Lower lobe of right lung (tissue), 2 donors: ENCODE measurements around the gene TMEM45A. TPM values are rescaled to one million over a fixed set of nuclear protein-coding genes. Genes with fewer than 3 reads are reported as not detected.

Experiments used
- ATAC-seq, 2 donors: fragments of 200-7000 bp; cut with Tn5 transposase; one replicate each; pipeline ENCODE4 v1.9.1; 2020 to 2022; ENCODE audit warnings: mild to moderate bottlenecking in 2 of 2, moderate library complexity in 2 of 2
- DNase-seq: peaks from one replicate; pipeline ENCODE4 v3.0.0-alpha.2; 2020
- H3K27ac ChIP-seq: fragments of 200-600 bp; one replicate; pipeline ENCODE4 v1.8.0; 2022
- H3K27me3 ChIP-seq: fragments of 200-600 bp; one replicate; pipeline ENCODE4 v1.8.0; 2022; ENCODE audit warnings: low read depth
- H3K36me3 ChIP-seq: fragments of 200-600 bp; one replicate; pipeline ENCODE4 v1.8.0; 2022; ENCODE audit warnings: mild to moderate bottlenecking
- H3K4me1 ChIP-seq: fragments of 200-600 bp; one replicate; pipeline ENCODE4 v1.8.0; 2022
- H3K4me3 ChIP-seq: fragments of 200-600 bp; one replicate; pipeline ENCODE4 v1.8.0; 2022; ENCODE audit warnings: mild to moderate bottlenecking
- H3K9me3 ChIP-seq: fragments of 200-600 bp; one replicate; pipeline ENCODE4 v1.8.0; 2022
- intact Hi-C: fragments of 100-400 bp; cut with DNase I; formaldehyde crosslinking; loops from one replicate; pipeline ENCODE4 v1.11.0; 2022
- total RNA-seq: library from RNA; stranded (reverse); fragmentation: NEBNext Ultra II Directional; extraction: Animal tissue kit (Norgen Biotek cat#: 25700); gene quantifications from one replicate; pipeline ENCODE4 v1.2.1, GENCODE V29; 2021
- TF ChIP-seq, protein P1 (sequence below): fragments of 200-600 bp; IDR thresholded peaks from one replicate; pipeline ENCODE4 v1.8.0; 2022; ENCODE audit warnings: antibody characterized with exemption, mild to moderate bottlenecking
- donor health status: DM: no; HTN: yes; CAD: no; lungs with severe emphysema.

Gene TMEM45A
- total RNA-seq, 1 donor from 2014 or later: 17.2 TPM

DNA sequence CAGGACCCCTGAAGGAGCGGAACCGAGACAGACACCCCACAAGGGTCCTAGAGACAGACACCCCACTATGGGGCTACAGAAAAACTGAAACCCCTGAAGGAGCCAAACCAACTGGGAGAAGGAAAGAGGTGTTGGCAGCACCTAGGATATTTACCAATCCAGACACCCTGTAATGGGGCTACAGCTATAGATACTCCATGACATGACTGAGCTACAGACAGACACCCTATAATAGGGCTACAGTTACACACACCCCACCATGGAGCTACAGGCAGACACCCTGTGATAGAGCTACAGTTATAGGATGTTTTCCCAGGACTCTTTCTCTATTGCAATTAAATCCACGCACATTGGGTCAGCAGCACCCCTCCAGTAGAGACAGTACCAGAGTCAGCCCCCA is 94.4 kb downstream of the TMEM45A start:
- no peak for ATAC-seq
- TF ChIP-seq, protein P1, sequence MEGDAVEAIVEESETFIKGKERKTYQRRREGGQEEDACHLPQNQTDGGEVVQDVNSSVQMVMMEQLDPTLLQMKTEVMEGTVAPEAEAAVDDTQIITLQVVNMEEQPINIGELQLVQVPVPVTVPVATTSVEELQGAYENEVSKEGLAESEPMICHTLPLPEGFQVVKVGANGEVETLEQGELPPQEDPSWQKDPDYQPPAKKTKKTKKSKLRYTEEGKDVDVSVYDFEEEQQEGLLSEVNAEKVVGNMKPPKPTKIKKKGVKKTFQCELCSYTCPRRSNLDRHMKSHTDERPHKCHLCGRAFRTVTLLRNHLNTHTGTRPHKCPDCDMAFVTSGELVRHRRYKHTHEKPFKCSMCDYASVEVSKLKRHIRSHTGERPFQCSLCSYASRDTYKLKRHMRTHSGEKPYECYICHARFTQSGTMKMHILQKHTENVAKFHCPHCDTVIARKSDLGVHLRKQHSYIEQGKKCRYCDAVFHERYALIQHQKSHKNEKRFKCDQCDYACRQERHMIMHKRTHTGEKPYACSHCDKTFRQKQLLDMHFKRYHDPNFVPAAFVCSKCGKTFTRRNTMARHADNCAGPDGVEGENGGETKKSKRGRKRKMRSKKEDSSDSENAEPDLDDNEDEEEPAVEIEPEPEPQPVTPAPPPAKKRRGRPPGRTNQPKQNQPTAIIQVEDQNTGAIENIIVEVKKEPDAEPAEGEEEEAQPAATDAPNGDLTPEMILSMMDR: no peak

DNA sequence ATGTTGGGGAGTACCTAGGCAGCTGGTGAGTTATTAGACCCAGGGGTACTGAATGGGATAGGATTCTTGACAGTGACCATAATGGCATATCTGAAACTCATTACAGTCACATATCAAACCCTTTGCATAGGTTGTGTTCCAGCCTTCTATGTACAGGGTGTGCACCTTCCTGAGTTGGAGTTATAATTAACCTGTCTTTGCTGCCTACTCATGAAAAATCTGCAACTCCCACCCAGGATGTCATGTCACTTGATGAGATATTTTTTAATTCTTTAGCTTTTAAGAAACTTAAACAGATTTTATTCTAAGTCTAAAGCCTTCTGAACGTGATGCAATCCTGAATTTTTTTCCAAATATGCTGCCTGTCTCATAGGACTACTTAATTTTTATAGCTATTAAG is 95.8 kb downstream of the TMEM45A start:
- H3K27me3 ChIP-seq: no peaks in the 10 kb centered on the region
- no peak overlapping the region for H3K27ac ChIP-seq
- H3K4me3 ChIP-seq: no peak overlapping the region
- no peaks in the 10 kb centered on the region for H3K9me3 ChIP-seq
- DNase-seq (no peak), ATAC-seq (no peak)
- intact Hi-C loops: loop anchor here (10.0 kb wide), 1 partner anchor 123 kb away; no protein-coding TSS in a partner anchor
- H3K36me3 ChIP-seq: no peaks in the 10 kb centered on the region
- H3K4me1 ChIP-seq: no peaks in the 10 kb centered on the region
- TF ChIP-seq, protein P1: no peak

More for the DNA sequence above, 94.4 kb downstream of the TMEM45A start:
- no peaks in the 10 kb centered on the region for H3K27me3 ChIP-seq
- H3K4me3 ChIP-seq: no peak overlapping the region
- H3K36me3 ChIP-seq: no peaks in the 10 kb centered on the region
- intact Hi-C loops: loop anchor here (10.0 kb wide), 1 partner anchor 122 kb away; no protein-coding TSS in a partner anchor
- no peaks in the 10 kb centered on the region for H3K9me3 ChIP-seq
- H3K27ac ChIP-seq: no peak overlapping the region
- no peak for DNase-seq
- H3K4me1 ChIP-seq: no peaks in the 10 kb centered on the region

DNA sequence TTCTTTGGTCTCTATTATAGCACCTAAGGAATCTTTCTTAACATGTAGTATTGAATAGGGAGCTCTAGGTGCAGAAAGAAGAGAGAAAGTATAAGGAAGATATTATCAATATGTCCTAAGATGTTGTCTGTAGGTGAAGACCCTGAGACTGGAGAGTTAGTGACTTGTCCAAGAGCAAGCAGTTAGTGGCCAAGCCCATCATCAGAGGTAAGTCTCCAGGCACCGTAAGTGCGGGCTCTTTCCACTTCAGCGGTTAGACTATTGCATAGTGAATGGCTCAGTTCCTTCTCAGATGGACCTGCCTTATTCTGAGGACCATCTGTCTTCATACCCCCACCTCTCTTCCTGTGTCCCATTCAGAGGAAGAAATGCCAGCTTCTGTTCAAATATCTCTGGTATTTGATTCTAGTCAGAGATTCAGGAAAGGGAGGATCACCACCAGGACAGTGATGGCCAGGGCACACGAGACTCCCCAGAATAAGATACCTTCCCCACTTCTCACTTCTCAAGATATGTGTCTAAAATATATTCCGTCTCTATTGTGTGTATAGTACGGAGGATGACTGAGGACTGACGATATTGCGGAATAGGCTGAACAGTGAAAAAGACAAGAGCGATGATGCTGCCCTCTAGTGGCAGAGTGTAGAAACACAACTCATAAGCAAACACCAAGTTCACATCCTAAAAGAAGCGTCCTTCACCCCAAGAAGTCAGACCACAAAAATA is 97.9 kb downstream of the TMEM45A start:
- no peaks in the 10 kb centered on the region for H3K27me3 ChIP-seq
- ATAC-seq (peak; percentile 91 to 94), DNase-seq (no peak)
- H3K4me3 ChIP-seq: no peak overlapping the region
- intact Hi-C loops: no loop called here
- no peak overlapping the region for H3K27ac ChIP-seq
- no peaks in the 10 kb centered on the region for H3K36me3 ChIP-seq
- no peaks in the 10 kb centered on the region for H3K4me1 ChIP-seq
- H3K9me3 ChIP-seq: no peaks in the 10 kb centered on the region
- TF ChIP-seq, protein P1: peak; percentile 90

DNA sequence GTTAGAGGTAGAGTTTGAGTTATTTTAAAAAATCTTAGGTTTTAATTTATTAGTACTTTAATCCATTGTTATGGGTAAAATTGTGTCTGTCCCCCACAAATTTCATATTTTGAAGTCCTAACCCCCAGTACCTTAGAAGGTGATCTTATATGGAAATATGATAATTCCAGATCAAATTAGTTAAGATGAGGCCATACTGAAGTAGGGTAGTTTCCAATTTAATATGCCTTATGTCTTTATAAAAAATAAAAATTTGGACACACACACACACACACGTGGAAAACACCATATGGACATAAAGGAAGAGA is 98.4 kb downstream of the TMEM45A start:
- Histone ChIP-seq H3K9me3 (no peaks in the 10 kb centered on the region), H3K4me1 (no peaks in the 10 kb centered on the region), H3K36me3 (no peaks in the 10 kb centered on the region), H3K27me3 (no peaks in the 10 kb centered on the region), H3K27ac (no peak overlapping the region), H3K4me3 (no peak overlapping the region)
- TF ChIP-seq, protein P1: no peak
- intact Hi-C loops: no loop called here
- ATAC-seq (no peak), DNase-seq (no peak)

DNA sequence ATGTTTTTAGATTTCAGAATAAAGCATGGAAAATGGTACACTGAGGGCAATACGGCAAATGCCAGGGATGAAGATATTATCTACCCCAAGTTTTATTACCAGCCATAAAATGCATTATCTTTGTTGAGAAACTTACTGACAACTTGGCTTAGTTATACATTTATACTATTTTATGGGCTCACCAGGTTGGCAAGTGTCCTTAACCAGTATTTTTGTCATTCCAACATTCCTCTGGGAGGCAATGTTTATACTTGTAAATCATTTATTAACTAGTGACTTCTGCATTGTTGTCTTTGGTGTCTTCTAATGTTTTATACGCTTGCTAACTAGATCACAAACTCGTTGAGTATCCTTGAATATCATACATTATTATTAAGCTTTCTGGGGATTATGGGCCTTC is 99.0 kb downstream of the TMEM45A start:
- no peaks in the 10 kb centered on the region for H3K27me3 ChIP-seq
- ATAC-seq (no peak), DNase-seq (no peak)
- no peak overlapping the region for H3K4me3 ChIP-seq
- H3K27ac ChIP-seq: no peak overlapping the region
- intact Hi-C loops: no loop called here
- no peaks in the 10 kb centered on the region for H3K9me3 ChIP-seq
- H3K36me3 ChIP-seq: no peaks in the 10 kb centered on the region
- TF ChIP-seq, protein P1: no peak
- no peaks in the 10 kb centered on the region for H3K4me1 ChIP-seq
